KMS-11 (cell line): ENCODE measurements around the gene TEX22.
"Not testable (repeated sequence)": the region's sequence is repeated elsewhere in the genome, so short reads cannot be mapped to it uniquely, and the experiment has no call there.

Experiments used
- H2AFZ ChIP-seq: fragments of 200-600 bp; sonication (generic); 2 replicates; pipeline ENCODE4 v1.6.1; 2016; ENCODE audit warnings: antibody characterized with exemption, mixed run types, low read depth
- H3K27ac ChIP-seq: fragments of 200-600 bp; sonication (generic); 2 replicates; pipeline ENCODE4 v1.6.1; 2016; ENCODE audit warnings: mild to moderate bottlenecking, mixed run types
- H3K27me3 ChIP-seq: fragments of 200-600 bp; sonication (generic); 2 replicates; pipeline ENCODE4 v1.6.1; 2017; ENCODE audit warnings: mild to moderate bottlenecking, low read depth, mixed run types, moderate library complexity; ENCODE audit not compliant: insufficient read depth
- H3K36me3 ChIP-seq: fragments of 200-600 bp; sonication (generic); 2 replicates; pipeline ENCODE4 v1.6.1; 2017; ENCODE audit warnings: mild to moderate bottlenecking, mixed run types; ENCODE audit not compliant: insufficient read depth
- H3K4me1 ChIP-seq: fragments of 200-600 bp; sonication (generic); 2 replicates; pipeline ENCODE4 v1.6.1; 2016; ENCODE audit warnings: mild to moderate bottlenecking, low read depth, mixed run types; ENCODE audit not compliant: poor library complexity, severe bottlenecking
- H3K4me2 ChIP-seq: fragments of 200-600 bp; sonication (generic); 2 replicates; pipeline ENCODE4 v1.7.0; 2016; ENCODE audit warnings: mild to moderate bottlenecking, mixed run types
- H3K4me3 ChIP-seq: fragments of 200-600 bp; sonication (generic); IDR thresholded peaks from 2 replicates; pipeline ENCODE4 v1.6.1; 2017; ENCODE audit warnings: low read depth, low read length, mixed read lengths; ENCODE audit not compliant: insufficient read depth
- H3K79me2 ChIP-seq: fragments of 200-600 bp; sonication (generic); 2 replicates; pipeline ENCODE4 v1.6.1; 2016; ENCODE audit warnings: low read depth, mixed run types; ENCODE audit not compliant: insufficient read depth
- H3K9ac ChIP-seq: fragments of 200-600 bp; sonication (generic); 2 replicates; pipeline ENCODE4 v1.6.1; 2016; ENCODE audit warnings: mild to moderate bottlenecking, mixed run types
- H4K20me1 ChIP-seq: fragments of 200-600 bp; sonication (generic); 2 replicates; pipeline ENCODE4 v1.6.1; 2016; ENCODE audit warnings: mild to moderate bottlenecking, mixed run types; ENCODE audit not compliant: insufficient read depth
- TF ChIP-seq, protein P1 (sequence below): fragments of 200-600 bp; sonication (generic); conservative IDR thresholded peaks from 2 replicates; pipeline ENCODE4 v1.6.1; 2017; ENCODE audit warnings: low read depth, mild to moderate bottlenecking, antibody characterized with exemption, low read length, moderate library complexity, mixed read lengths

The TEX22 gene

DNA sequence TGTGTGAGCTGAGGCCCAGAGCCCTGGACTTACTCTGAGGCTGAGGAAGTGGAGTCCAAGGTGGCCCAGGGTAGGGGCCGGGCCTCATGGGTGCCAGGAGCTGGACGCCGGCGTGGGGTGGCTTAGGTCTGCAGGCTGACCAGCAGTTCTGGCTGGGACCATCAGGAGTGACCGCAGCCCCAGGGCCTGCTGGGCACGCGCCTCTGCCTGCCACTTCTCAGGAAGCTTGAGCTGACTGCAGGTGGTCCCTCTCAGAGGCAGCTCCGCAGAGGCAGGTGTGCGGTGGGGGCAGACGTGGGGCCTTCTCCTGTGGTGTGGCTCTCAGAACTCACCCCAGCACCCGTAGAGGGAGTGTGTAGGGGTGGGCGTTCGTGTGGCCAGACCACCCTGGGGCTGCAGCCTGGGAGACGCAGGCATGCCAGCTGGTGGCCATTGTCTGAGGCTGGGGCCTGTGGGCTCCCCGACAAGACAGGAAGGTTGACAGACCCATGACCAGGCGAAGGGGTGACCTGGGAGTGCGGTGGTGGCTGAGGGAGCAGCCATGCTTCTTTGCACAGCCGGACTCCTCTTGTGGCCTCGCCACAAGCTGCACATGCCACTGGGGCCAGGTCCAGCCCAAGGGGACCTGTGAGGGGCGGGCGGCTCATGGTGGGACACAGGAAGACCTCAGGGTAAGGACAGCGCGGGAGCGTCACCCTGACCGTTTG, 40.0 kb upstream of the TEX22 start:
- Histone ChIP-seq H4K20me1 (no peaks in the 10 kb centered on the region), H3K4me1 (no peaks in the 10 kb centered on the region), H3K4me3 (no peak overlapping the region), H3K9ac (no peak overlapping the region), H3K4me2 (no peak overlapping the region), H3K79me2 (no peaks in the 10 kb centered on the region), H2AFZ (no peak overlapping the region), H3K27me3 (no peaks in the 10 kb centered on the region), H3K36me3 (no peaks in the 10 kb centered on the region), H3K27ac (no peak overlapping the region)
- TF ChIP-seq, protein P1, sequence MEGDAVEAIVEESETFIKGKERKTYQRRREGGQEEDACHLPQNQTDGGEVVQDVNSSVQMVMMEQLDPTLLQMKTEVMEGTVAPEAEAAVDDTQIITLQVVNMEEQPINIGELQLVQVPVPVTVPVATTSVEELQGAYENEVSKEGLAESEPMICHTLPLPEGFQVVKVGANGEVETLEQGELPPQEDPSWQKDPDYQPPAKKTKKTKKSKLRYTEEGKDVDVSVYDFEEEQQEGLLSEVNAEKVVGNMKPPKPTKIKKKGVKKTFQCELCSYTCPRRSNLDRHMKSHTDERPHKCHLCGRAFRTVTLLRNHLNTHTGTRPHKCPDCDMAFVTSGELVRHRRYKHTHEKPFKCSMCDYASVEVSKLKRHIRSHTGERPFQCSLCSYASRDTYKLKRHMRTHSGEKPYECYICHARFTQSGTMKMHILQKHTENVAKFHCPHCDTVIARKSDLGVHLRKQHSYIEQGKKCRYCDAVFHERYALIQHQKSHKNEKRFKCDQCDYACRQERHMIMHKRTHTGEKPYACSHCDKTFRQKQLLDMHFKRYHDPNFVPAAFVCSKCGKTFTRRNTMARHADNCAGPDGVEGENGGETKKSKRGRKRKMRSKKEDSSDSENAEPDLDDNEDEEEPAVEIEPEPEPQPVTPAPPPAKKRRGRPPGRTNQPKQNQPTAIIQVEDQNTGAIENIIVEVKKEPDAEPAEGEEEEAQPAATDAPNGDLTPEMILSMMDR: no peak

DNA sequence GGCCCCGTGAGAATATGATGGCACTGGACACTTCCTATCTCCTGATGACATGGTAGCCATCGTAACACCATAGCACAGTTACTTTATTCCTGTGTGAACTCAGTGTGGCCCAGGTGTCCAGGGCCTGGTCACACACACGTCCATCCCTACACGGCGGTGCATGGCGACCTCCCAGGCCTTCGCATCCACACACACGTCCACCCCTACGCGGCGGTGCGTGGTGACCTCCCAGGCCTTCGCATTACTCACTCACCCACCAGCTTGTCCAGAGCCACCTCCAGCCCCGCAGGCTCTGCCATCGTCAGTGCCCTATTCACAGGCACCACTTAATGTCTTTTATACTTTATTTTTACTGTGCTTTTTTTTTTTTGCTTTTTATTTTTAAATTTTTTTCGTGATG, 39.4 kb upstream of the TEX22 start:
- Histone ChIP-seq H3K36me3 (no peaks in the 10 kb centered on the region), H3K4me1 (no peaks in the 10 kb centered on the region), H3K79me2 (no peaks in the 10 kb centered on the region), H3K27ac (no peak overlapping the region), H4K20me1 (no peaks in the 10 kb centered on the region), H3K9ac (no peak overlapping the region), H3K4me3 (no peak overlapping the region), H3K4me2 (no peak overlapping the region), H2AFZ (no peak overlapping the region), H3K27me3 (no peaks in the 10 kb centered on the region)
- TF ChIP-seq, protein P1: no peak

DNA sequence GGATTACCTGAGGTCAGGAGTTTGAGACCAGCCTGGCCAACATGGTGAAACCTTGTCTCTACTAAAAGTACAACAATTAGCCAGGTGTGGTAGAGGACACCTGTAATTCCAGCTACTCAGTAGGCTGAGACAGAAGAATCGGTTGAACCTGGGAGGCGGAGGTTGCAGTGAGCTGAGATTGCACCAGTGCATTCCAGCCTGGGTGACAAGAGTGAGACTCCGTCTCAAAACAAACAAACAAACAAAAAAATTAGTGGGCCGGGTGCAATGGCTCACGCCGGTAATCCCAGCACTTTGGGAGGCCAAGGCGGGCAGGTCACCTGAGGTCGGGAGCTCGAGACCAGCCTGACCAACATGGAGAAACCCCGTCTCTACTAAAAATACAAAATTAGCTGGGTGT, 36.9 kb upstream of the TEX22 start:
- H3K36me3 ChIP-seq, H2AFZ ChIP-seq, H3K4me2 ChIP-seq, H3K4me1 ChIP-seq, H3K27ac ChIP-seq, H3K79me2 ChIP-seq, H3K27me3 ChIP-seq, H4K20me1 ChIP-seq, H3K9ac ChIP-seq, H3K4me3 ChIP-seq: not testable (repeated sequence)

DNA sequence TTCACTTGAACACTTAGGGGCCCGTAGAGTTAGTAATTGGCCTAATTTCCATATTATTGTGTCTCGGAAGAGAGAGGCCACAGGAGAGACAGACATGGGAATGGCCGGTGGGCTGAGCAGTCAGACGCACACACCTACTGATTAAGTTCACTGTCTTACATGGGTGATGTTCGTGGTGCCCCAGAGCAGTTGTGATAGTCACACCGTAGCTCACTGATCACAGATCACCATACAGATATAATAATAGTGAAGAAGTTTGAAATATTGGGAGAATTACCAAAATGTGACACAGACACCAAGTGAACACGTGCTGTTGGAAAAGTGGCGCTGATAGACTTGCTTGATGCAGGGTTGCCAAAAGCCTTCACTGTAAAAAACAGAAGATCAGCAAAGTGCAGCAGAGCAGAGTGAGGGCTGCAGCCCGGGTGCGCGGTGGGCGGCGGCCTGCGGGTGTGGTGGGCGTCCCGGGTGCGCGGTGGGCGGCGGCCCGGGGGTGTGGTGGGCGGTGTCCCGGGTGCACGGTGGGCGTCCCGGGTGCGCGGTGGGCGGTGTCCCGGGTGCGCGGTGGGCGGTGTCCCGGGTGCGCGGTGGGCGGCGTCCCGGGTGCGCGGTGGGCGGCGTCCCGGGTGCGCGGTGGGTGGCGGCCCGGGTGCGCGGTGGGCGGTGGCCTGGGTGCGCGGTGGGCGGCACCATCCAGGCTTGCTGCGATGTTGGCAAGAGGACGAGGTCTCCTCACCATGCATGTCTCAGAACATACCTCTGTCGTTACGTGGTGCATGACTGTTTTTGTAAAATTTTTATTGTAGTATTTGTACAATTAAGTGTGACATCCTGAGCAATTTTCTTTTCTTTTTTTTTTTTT, 34.3 kb upstream of the TEX22 start:
- H3K27ac ChIP-seq: no peak overlapping the region
- no peak overlapping the region for H2AFZ ChIP-seq
- no peak overlapping the region for H3K4me3 ChIP-seq
- no peaks in the 10 kb centered on the region for H3K79me2 ChIP-seq
- no peak overlapping the region for H3K9ac ChIP-seq
- H4K20me1 ChIP-seq: no peaks in the 10 kb centered on the region
- no peaks in the 10 kb centered on the region for H3K27me3 ChIP-seq
- no peaks in the 10 kb centered on the region for H3K4me1 ChIP-seq
- H3K36me3 ChIP-seq: no peaks in the 10 kb centered on the region
- no peak overlapping the region for H3K4me2 ChIP-seq
- TF ChIP-seq, protein P1: no peak

DNA sequence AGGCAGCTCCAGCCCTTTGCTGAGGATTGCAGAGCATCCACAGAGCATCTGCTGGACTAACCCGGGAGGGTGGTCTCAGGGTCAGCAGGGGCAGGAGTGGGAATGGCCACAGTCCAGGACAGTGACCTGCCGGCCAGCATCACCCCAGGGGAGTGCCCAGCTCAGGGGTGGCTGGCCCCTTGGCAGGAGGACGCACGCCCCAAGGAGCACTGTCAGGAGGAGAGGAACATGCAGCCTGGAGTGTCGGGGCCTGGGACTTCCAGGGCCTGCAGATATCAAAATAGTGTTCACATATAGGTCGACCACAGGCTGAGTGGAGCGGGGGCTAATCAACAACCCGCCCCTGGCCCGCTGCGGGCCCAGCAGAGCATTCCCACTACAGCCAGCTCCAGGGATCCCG, 33.2 kb upstream of the TEX22 start:
- no peaks in the 10 kb centered on the region for H3K4me1 ChIP-seq
- no peak overlapping the region for H3K27ac ChIP-seq
- no peaks in the 10 kb centered on the region for H3K79me2 ChIP-seq
- no peaks in the 10 kb centered on the region for H4K20me1 ChIP-seq
- no peak overlapping the region for H2AFZ ChIP-seq
- TF ChIP-seq, protein P1: no peak
- H3K36me3 ChIP-seq: no peaks in the 10 kb centered on the region
- no peaks in the 10 kb centered on the region for H3K27me3 ChIP-seq
- H3K4me2 ChIP-seq: no peak overlapping the region
- H3K4me3 ChIP-seq: no peak overlapping the region
- no peak overlapping the region for H3K9ac ChIP-seq
